HG02981 (cell line): ENCODE data around the gene ZNF595.
"Not testable (repeated sequence)": the region's sequence is repeated elsewhere in the genome, so short reads cannot be mapped to it uniquely, and the experiment has no call there.

Source experiments
- ATAC-seq: cut with Tn5 transposase; IDR thresholded peaks from one replicate; pipeline ENCODE4 v1.9.1; 2021; ENCODE audit warnings: mild to moderate bottlenecking, moderate library complexity; ENCODE audit not compliant: unreplicated experiment

Gene ZNF595

DNA sequence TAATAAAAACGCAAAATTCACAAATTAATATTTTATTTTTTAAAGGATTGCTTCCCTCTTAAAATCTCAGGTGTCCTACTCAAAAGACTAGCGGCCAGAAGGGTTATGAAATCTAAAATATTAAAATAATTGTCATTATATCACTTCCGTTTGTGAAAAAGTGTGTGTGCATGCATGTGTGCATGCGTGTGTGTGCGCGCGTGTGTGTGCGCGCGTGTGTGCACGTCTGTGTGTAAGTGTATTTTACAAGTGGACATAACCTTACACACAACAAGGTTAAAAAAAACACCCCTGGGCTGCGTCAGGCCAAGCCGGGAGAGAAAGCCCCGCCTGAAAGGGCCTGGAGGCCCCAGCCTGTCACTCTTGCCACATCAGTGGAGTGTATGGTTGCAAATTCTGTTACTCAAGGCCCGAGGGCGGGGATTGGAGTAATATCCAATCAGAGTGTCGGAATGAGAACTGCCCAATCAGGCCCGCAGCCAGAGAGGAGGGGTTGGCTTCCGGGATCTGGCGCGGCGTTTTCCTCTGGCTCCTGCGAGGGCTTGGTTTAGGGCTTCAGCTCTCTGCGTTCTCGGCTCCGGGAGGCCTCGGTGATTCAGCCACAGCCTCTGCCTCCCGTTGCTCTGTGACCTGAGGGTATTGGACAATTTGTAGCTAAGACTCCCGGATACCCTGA lies at the start of gene ZNF595:
Gene ZNF595, plus strand, starts transcription at position 518 of the 676 bp plus-strand sequence. CDS start 168 bp downstream, outside the sequence.
- not testable (repeated sequence) for ATAC-seq

- ATAC-seq, result not testable (repeated sequence)
Measured at GRCh38 chr4:9937-10870, 42.9 kb upstream of the ZNF595 start.

- ATAC-seq, result not testable (repeated sequence)
Measured at GRCh38 chr4:11095-11815, 41.9 kb upstream of the ZNF595 start.

DNA sequence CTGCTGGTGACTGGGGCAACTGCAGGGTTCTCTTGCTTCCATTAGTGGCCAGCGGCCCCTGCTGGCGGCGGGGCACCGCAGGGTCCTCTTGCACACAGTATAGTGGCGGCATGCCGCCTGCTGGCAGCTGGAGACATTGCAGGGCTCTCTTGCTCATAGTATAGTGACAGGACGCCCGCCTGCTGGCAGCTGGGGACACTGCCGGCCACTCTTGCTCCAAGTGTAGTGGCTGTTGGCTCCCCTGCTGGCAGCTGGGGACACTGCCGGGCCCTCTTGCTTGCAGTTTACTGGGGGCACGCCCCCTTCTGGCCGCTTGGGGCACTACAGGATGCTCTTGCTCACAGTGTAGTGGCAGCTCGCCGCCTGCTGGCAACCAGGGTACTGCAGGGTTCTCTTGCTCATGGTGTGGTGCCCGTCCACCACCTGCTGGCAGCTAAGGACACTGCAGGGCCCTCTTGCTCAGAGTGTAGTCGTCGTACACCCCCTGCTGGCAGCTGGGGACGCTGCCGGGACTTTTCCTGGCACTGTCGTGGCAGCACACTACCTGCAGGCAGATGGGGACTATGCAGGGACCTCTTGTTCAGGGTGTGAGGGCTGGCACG lies 41.2 kb upstream of the ZNF595 start:
- ATAC-seq, result peak; percentile 75

DNA sequence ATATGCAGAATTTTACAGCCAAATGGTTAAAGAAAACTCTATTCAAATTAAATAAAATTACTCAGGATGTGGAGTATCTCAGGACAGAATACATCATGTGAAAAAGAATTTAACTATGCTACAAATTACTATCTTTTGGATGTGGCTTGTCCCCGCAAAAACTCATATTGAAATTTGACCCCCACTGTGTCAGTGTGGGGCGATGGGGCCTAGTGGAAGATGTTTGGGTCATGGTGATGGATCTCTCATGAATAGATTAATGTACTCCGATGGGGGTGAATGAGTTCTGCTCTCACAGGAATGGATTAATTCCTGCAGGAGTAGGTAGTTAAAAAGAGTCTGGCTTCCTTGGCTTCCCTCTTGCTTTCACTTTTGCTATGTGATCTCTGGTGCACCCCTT lies 35.0 kb upstream of the ZNF595 start:
- ATAC-seq, result not testable (repeated sequence)

DNA sequence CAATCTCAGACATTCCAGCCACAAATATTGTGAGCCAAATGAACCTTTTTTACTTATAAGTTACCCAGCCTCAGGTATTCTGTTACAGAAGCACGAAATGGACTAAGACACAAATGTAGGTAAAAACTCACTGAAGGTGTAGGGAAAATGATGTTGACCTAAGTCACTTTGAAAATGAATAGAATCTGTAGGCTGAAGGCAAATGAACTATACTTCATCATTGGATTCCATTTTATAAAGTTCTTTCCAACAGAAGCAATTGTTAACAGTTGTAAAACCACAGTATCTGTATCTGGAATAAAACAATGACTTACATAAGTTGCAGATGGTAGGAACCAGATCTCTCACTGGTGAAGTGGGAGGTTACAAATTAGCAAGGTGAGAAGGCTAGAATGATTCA lies 34.5 kb upstream of the ZNF595 start:
- ATAC-seq, result not testable (repeated sequence)

- not testable (repeated sequence) for ATAC-seq
Measured at GRCh38 chr4:22882-23281, 30.2 kb upstream of the ZNF595 start.

DNA sequence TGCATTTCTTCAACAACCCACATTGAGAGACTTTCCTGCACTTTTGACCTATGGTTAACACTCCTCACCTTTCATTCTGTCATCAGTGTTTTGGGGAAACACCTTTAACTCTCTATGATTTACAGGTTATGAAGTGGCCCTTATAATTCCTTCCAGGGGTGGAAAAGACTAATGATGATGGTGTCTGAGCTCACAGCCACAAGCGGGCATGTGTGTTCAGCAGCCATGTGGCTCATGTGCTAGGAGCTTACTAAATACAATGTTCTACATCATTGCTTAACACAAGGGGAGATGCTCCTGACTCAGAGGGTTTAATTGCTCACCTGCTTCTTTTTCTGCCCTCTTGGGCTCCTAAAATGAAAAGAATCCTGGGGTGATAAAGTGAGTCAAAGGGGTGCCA lies 28.8 kb upstream of the ZNF595 start:
- ATAC-seq, result not testable (repeated sequence)

- ATAC-seq, result not testable (repeated sequence)
Measured at GRCh38 chr4:27501-27900, 25.6 kb upstream of the ZNF595 start.

GRCh38 chr4:28767-29542 lies 24.2 kb upstream of the ZNF595 start:
- ATAC-seq, result not testable (repeated sequence)

- not testable (repeated sequence) for ATAC-seq
Measured at GRCh38 chr4:33314-33713, 19.8 kb upstream of the ZNF595 start.

- ATAC-seq, result not testable (repeated sequence)
Measured at GRCh38 chr4:36559-37415, 16.3 kb upstream of the ZNF595 start.

DNA sequence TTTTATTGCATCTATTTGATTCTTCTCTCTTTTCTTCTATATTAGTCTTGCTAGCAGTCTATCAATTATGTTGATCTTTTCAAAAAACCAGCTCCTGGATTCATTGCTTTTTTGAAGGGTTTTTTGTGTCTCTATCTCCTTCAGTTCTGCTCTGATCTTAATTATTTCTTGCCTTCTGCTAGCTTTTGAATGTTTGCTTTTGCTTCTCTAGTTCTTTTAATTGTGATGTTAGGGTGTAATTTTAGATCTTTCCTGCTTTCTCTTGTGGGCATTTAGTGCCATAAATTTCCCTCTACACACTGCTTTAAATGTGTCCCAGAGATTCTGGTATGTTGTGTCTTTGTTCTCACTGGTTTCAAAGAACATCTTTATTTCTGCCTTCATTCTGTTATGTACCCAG lies 14.9 kb upstream of the ZNF595 start:
- not testable (repeated sequence) for ATAC-seq

DNA sequence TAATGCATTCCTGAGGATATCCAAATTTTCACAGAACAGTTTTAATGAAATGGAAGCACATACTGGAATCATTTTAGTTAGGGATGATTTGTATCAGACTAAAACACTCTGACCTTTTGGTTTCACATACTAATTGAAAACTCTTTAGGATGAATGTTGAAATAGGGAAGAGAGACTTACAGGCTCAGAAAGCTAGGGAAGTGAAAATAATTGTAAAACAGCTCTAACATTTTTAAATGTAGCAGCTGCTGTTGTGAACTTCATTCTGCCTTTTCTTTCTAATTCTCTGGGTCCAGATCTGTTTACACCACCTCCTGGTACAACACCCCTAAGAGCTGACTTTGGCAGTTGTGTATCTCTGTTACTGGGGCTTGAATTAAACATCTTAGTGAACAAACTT lies 9.7 kb upstream of the ZNF595 start:
- not testable (repeated sequence) for ATAC-seq

GRCh38 chr4:51253-51652 lies 1.9 kb upstream of the ZNF595 start:
- peak; percentile 13 for ATAC-seq

DNA sequence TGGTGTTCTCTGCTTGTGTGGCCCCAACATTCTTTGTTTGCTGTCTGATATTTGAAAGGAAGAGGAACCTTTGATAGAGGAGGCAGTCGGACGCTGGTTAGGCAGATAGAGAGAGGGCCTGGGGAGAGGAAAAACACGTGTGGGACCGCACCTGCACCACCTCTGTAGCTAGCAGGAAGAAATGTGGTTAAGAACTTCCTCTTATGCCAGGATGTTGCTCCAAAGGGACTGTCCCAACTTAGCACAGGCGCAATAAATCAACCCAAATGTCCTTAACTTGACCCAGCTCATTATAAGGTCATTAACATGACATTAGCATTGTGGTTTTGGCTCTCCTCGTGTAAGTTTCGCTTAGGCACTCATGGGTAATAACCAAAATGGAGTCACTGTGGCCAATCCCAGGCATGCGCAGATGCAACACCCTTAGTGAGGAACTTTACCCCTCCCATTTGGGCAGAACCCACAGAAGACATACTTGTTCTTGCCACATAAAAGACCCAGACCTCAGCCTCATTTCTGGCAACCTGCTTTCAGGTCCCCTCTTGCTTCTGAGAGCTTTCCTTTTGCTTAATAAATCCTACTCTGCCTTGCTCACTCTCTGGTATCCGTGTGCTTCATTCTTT lies 1.4 kb upstream of the ZNF595 start:
- peak; percentile 58 for ATAC-seq

DNA sequence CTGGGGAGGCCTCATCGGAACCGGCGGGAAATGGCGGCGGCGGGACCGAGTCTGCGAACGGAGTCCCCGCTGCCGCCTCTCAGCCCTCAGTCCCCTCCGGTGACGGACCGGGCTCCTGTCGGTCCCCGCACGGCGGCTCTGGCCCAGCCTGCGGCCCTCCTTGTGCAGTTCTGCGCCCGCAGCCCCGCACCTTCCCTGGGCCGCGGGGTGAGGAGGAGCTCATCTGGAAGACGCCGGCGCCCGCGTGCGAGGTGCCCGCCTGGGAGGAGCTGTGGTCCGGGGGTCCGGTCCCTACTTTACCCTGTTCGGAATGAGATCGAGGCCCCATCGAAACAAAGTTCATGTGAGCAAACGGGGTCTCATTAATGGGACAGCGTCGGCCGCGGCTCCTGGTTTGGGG lies 400 bp downstream of the ZNF595 start:
- ATAC-seq, result not testable (repeated sequence)

DNA sequence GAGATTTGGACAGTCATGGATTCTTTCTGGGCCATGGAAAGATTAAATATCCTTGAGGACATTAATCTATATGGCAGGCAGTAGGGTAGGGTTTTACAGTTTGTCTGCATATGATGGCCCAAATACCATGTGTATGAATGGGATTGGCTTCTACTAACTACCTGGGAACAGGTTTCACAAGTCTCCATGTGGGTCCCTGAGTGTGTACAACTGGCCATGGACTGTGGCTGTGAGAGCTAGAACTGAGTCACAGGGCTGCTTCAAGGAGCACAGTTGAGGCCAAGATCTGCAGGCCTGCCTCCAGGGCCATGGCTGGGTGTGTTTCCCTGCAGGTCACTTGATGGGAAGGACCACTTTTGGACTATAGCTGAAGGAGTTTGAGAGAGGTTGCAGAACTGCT lies 11.6 kb downstream of the ZNF595 start:
- not testable (repeated sequence) for ATAC-seq

GRCh38 chr4:71830-72229 lies 18.7 kb downstream of the ZNF595 start:
- ATAC-seq, result no peak
